Right lobe of liver (tissue), 6 donors: ENCODE measurements around the gene NELL2. TPM values are rescaled to one million over a fixed set of nuclear protein-coding genes. Genes with fewer than 3 reads are reported as not detected.

Experiments
- ATAC-seq, 4 donors: fragments of 200-7000 bp; cut with Tn5 transposase; one replicate each; pipeline ENCODE4 v1.9.1; 2020; ENCODE audit warnings: mild to moderate bottlenecking in 4 of 4, moderate library complexity in 4 of 4
- DNase-seq, 3 donors: peaks; one replicate each; pipeline ENCODE4 v3.0.0-alpha.2; 2020
- H3K27ac ChIP-seq, 3 donors: fragments of 200-600 bp; one replicate each; pipeline ENCODE4 v1.8.0; 2022
- H3K27me3 ChIP-seq, 2 donors: fragments of 200-600 bp; one replicate each; pipeline ENCODE4 v1.8.0; 2022
- H3K36me3 ChIP-seq, 4 donors: fragments of 200-600 bp; sonication (generic) in 1 of 4; one replicate each; pipeline versions ENCODE4 v1.5.1 to v1.8.0; 2017 to 2022; ENCODE audit warnings: control low read depth in 1 of 4
- H3K4me1 ChIP-seq, 4 donors: fragments of 200-600 bp; sonication (generic) in 1 of 4; one replicate each; pipeline versions ENCODE4 v1.5.1 to v1.8.0; 2017 to 2022; ENCODE audit warnings: control low read depth in 1 of 4
- H3K4me3 ChIP-seq, 3 donors: fragments of 200-600 bp; one replicate each; pipeline ENCODE4 v1.8.0; 2022
- H3K9me3 ChIP-seq, 4 donors: fragments of 200-600 bp; sonication (generic) in 1 of 4; one replicate each; pipeline versions ENCODE4 v1.5.1 to v1.8.0; 2017 to 2022; ENCODE audit warnings: control low read depth in 1 of 4
- POLR2A ChIP-seq: fragments of 450-650 bp; IDR thresholded peaks from one replicate; pipeline ENCODE4 v1.6.1; 2017; ENCODE audit warnings: antibody characterized with exemption, mild to moderate bottlenecking
- WGBS: methylation state at CpG from one replicate; pipeline ENCODE4 v1.1.6; 2018; ENCODE audit warnings: low coverage, low lambda C conversion rate; ENCODE audit not compliant: insufficient coverage; ENCODE audit errors: missing lambda C conversion rate; 5-methylcytosine and 5-hydroxymethylcytosine counted together
- intact Hi-C, 2 donors: fragments of 100-400 bp; cut with DNase I; formaldehyde crosslinking; loops; one replicate each; pipeline versions ENCODE4 v1.11.2 to v1.14.1; 2022
- total RNA-seq, 6 experiments: library from RNA; depleted of rRNA in 2 of 6; stranded (reverse); fragments of >200 nt in 2 of 6; fragmentation: NEBNext Ultra II Directional in 3 of 6; extraction: Animal tissue kit (Norgen Biotek cat#: 25700) in 3 of 6; gene quantifications; one replicate each; pipeline versions ENCODE4 v1.1.0 to v1.2.4, GENCODE V29; 2016 to 2023
- TF ChIP-seq, protein P1 (sequence below), 4 donors: fragments of 200-600 bp in 3 of 4; fragments of 450-650 bp in 1 of 4; IDR thresholded peaks; one replicate each; pipeline versions ENCODE4 v1.5.1 to v1.8.0; 2016 to 2022; ENCODE audit warnings: antibody characterized with exemption in 4 of 4, mild to moderate bottlenecking in 2 of 4
- donor health status: DM: no; HTN: yes; CAD: no.
- donor health status: DM: no; HTN: no; CAD: no.
- donor health status: DM: no; HTN: no; CAD: no.
- donor health status: DM: no; HTN: yes; CAD: no.
- donor health status: DM: no; HTN: yes; CAD: no.

Gene NELL2
- total RNA-seq, 6 experiments from 2014 or later, result 0.15 to 0.43 (median 0.43) TPM; not detected in 3

DNA sequence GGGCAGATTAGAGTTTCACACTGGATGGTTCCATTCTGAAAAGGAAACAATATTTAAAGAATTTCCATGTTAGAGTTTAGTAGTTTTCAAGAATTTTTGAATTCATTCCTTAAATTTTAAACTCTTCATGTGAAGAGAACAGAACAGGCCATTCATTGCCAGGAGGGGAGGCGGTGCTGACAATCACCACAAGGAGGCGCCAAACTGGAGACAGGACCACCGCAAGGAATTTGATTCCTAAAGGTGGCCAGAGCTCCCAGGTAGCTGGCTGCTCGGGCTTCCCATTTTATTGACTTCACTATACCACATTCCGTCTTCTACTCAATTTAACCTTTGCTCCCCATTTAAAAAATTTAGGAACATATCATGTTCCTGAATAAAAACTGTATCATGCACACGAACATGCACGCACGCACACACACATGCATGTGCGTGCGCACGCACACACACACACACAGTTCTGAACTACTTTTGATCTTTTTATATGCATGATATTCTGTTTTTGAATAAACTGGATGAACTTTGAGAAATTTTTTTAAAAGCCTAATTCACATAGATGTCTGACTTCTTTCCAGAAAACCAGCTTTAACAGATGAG lies 101.2 kb downstream of the NELL2 start:
- Histone ChIP-seq H3K4me3 (no peak overlapping the region), H3K36me3 (no peaks in the 10 kb centered on the region), H3K27ac (no peak overlapping the region), H3K4me1 (no peaks in the 10 kb centered on the region), H3K9me3 (no peaks in the 10 kb centered on the region), H3K27me3 (no peaks in the 10 kb centered on the region)
- TF ChIP-seq POLR2A, result no peak
- TF ChIP-seq, protein P1, sequence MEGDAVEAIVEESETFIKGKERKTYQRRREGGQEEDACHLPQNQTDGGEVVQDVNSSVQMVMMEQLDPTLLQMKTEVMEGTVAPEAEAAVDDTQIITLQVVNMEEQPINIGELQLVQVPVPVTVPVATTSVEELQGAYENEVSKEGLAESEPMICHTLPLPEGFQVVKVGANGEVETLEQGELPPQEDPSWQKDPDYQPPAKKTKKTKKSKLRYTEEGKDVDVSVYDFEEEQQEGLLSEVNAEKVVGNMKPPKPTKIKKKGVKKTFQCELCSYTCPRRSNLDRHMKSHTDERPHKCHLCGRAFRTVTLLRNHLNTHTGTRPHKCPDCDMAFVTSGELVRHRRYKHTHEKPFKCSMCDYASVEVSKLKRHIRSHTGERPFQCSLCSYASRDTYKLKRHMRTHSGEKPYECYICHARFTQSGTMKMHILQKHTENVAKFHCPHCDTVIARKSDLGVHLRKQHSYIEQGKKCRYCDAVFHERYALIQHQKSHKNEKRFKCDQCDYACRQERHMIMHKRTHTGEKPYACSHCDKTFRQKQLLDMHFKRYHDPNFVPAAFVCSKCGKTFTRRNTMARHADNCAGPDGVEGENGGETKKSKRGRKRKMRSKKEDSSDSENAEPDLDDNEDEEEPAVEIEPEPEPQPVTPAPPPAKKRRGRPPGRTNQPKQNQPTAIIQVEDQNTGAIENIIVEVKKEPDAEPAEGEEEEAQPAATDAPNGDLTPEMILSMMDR (IDR thresholded peaks at IDR 0.05), result peak; percentile 34 to 70 (median 54)
- WGBS, result 57% methylated on average over 11 of the region's 11 CpGs
- ATAC-seq, result peak in 2 of 4 donors; percentile 34 to 48
- intact Hi-C loops, result no loop called here
- peak in 2 of 3 donors; percentile 35 to 45 for DNase-seq

GRCh38 chr12:44771485-44772021 lies 104.6 kb downstream of the NELL2 start:
- Histone ChIP-seq H3K27ac (no peak overlapping the region), H3K36me3 (no peaks in the 10 kb centered on the region), H3K27me3 (no peaks in the 10 kb centered on the region), H3K4me1 (no peaks in the 10 kb centered on the region), H3K4me3 (no peak overlapping the region), H3K9me3 (no peaks in the 10 kb centered on the region)
- no peak for DNase-seq
- 63% methylated on average over 8 of the region's 8 CpGs for WGBS
- intact Hi-C loops, result no loop called here
- TF ChIP-seq, protein P1 (IDR thresholded peaks at IDR 0.05), result no peak
- no peak for TF ChIP-seq POLR2A
- no peak for ATAC-seq

GRCh38 chr12:44765796-44766195 lies 110.3 kb downstream of the NELL2 start:
- Histone ChIP-seq H3K4me3 (no peak overlapping the region), H3K27me3 (no peaks in the 10 kb centered on the region), H3K27ac (no peak overlapping the region), H3K9me3 (no peaks in the 10 kb centered on the region), H3K4me1 (no peaks in the 10 kb centered on the region), H3K36me3 (no peaks in the 10 kb centered on the region)
- intact Hi-C loops, result no loop called here
- ATAC-seq (no peak), DNase-seq (no peak)
- TF ChIP-seq POLR2A, result no peak
- TF ChIP-seq, protein P1 (IDR thresholded peaks at IDR 0.05), result no peak
- 59% methylated on average over 3 of the region's 3 CpGs for WGBS

- no peak overlapping the region for H3K4me3 ChIP-seq
- intact Hi-C loops, result no loop called here
- no peaks in the 10 kb centered on the region for H3K4me1 ChIP-seq
- no peaks in the 10 kb centered on the region for H3K36me3 ChIP-seq
- no peak for ATAC-seq
- no peaks in the 10 kb centered on the region for H3K27me3 ChIP-seq
- DNase-seq, result no peak
- H3K27ac ChIP-seq, result no peak overlapping the region
- WGBS, result 48% methylated on average over 3 of the region's 3 CpGs
- H3K9me3 ChIP-seq, result no peaks in the 10 kb centered on the region
- TF ChIP-seq, protein P1 (IDR thresholded peaks at IDR 0.05), result no peak
Observed at GRCh38 chr12:44763021-44763420, 113.1 kb downstream of the NELL2 start.
